B cell (primary cell): ENCODE results near the gene PPP1R3D. TPM values are rescaled to one million over a fixed set of nuclear protein-coding genes. Genes with fewer than 3 reads are reported as not detected.

Experiments
- ATAC-seq: fragments of 200-7000 bp; cut with Tn5 transposase; one replicate; pipeline ENCODE4 v1.10.0; 2021; ENCODE audit warnings: low read depth, mild to moderate bottlenecking, moderate number of reproducible peaks, moderate library complexity
- CTCF ChIA-PET: fragments of 350-600 bp; sonication (Branson Sonifier 250); formaldehyde crosslinking; loops from one replicate; lab custom pipeline; 2021; ENCODE audit warnings: antibody characterized with exemption, inconsistent platforms; lab: Charles Lee
- POLR2A ChIA-PET: fragments of 350-600 bp; sonication (Branson Sonifier 250); formaldehyde crosslinking; loops from one replicate; lab custom pipeline; 2021; ENCODE audit warnings: antibody characterized with exemption; lab: Charles Lee
- DNase-seq: peaks from one replicate; pipeline ENCODE4 v3.0.0; 2013
- H2AFZ ChIP-seq: 2 replicates; pipeline ENCODE4 v1.6.1; 2012; ENCODE audit warnings: mild to moderate bottlenecking, low read depth, low read length; ENCODE audit not compliant: insufficient read depth, poor library complexity, severe bottlenecking
- H3K27ac ChIP-seq, 2 donors: 1 replicate in 1 of 2; 2 replicates in 1 of 2; pipeline ENCODE4 v1.5.1; 2012 to 2013; ENCODE audit warnings: low read length in 2 of 2, mild to moderate bottlenecking in 2 of 2, moderate library complexity in 1 of 2
- H3K27me3 ChIP-seq, 4 experiments: fragments of 200-600 bp in 1 of 4; sonication (generic) in 1 of 4; replicated peaks in 1 of 4; 1 replicate in 2 of 4; 2 replicates in 2 of 4; pipeline versions ENCODE4 v1.6.1 to v1.7.0; 2013 to 2016; ENCODE audit warnings: low read length in 3 of 4, mild to moderate bottlenecking in 2 of 4, mixed read lengths in 1 of 4, moderate library complexity in 1 of 4; ENCODE audit not compliant: insufficient read depth in 4 of 4, control insufficient read depth in 3 of 4; ENCODE audit errors: control extremely low read depth in 1 of 4
- H3K36me3 ChIP-seq, 2 experiments: replicated peaks in 1 of 2; 1 replicate in 1 of 2; 2 replicates in 1 of 2; pipeline versions ENCODE4 v1.6.1 to v1.7.1; 2013; ENCODE audit warnings: low read length in 1 of 2; ENCODE audit not compliant: insufficient read depth in 2 of 2, control insufficient read depth in 1 of 2; ENCODE audit errors: control extremely low read depth in 1 of 2, extremely low read depth in 1 of 2
- H3K4me1 ChIP-seq, 2 donors: fragments of 200-600 bp in 1 of 2; sonication (generic) in 1 of 2; 1 replicate in 1 of 2; 2 replicates in 1 of 2; pipeline versions ENCODE4 v1.5.1 to v1.6.1; 2013 to 2017; ENCODE audit warnings: low read length in 2 of 2; ENCODE audit not compliant: control insufficient read depth in 2 of 2, insufficient read depth in 2 of 2
- H3K4me2 ChIP-seq: replicated peaks from 2 replicates; pipeline ENCODE3; 2012; ENCODE audit warnings: mild to moderate bottlenecking, low read depth, low read length; ENCODE audit not compliant: poor library complexity, severe bottlenecking
- H3K4me3 ChIP-seq, 5 experiments: fragments of 200-600 bp in 1 of 5; sonication (generic) in 1 of 5; 1 replicate in 3 of 5; 2 replicates in 2 of 5; pipeline versions ENCODE4 v1.5.1 to v1.7.0; 2011 to 2016; ENCODE audit warnings: low read length in 4 of 5, mild to moderate bottlenecking in 4 of 5, low read depth in 2 of 5, control low read depth in 1 of 5, moderate library complexity in 1 of 5; ENCODE audit not compliant: insufficient read depth in 1 of 5; ENCODE audit errors: control extremely low read depth in 1 of 5, extremely low read depth in 1 of 5
- H3K79me2 ChIP-seq: fragments of 200-600 bp; sonication (generic); one replicate; pipeline ENCODE4 v1.6.0; 2016; ENCODE audit warnings: low read length; ENCODE audit not compliant: control insufficient read depth, insufficient read depth
- H3K9ac ChIP-seq: fragments of 200-600 bp; sonication (generic); 2 replicates; pipeline ENCODE4 v1.6.1; 2017; ENCODE audit warnings: mild to moderate bottlenecking, low read length, moderate library complexity
- H3K9me3 ChIP-seq, 3 donors: one replicate each; pipeline versions ENCODE4 v1.6.1 to v1.7.1; 2013; ENCODE audit warnings: low read length in 2 of 3; ENCODE audit not compliant: control insufficient read depth in 2 of 3, insufficient read depth in 1 of 3; ENCODE audit errors: control extremely low read depth in 1 of 3
- H4K20me1 ChIP-seq: 2 replicates; pipeline ENCODE4 v1.6.0; 2012; ENCODE audit warnings: mild to moderate bottlenecking, low read length; ENCODE audit not compliant: insufficient read depth, control insufficient read depth, poor library complexity, severe bottlenecking
- H3K27ac Mint-ChIP-seq: one replicate; pipeline ENCODE4 v1.8.0; 2021; ENCODE audit warnings: mixed read lengths
- H3K27me3 Mint-ChIP-seq: one replicate; pipeline ENCODE4 v1.8.0; 2021; ENCODE audit warnings: mixed read lengths
- H3K4me1 Mint-ChIP-seq: one replicate; pipeline ENCODE4 v1.8.0; 2021; ENCODE audit warnings: mixed read lengths
- H3K4me3 Mint-ChIP-seq: one replicate; pipeline ENCODE4 v1.8.0; 2021; ENCODE audit warnings: mixed read lengths
- H3K9me3 Mint-ChIP-seq: one replicate; pipeline ENCODE4 v1.8.0; 2022; ENCODE audit warnings: mixed read lengths; ENCODE audit not compliant: insufficient read depth
- CTCF ChIP-seq: fragments of 200-600 bp; IDR thresholded peaks from one replicate; pipeline ENCODE4 v1.8.0; 2022; ENCODE audit warnings: antibody characterized with exemption, mild to moderate bottlenecking
- EZH2 ChIP-seq: IDR thresholded peaks from 2 replicates; pipeline ENCODE4 v1.6.1; 2012; ENCODE audit warnings: borderline replicate concordance, low read depth, mild to moderate bottlenecking, moderate library complexity, low read length; ENCODE audit not compliant: insufficient read depth, poor library complexity, severe bottlenecking
- WGBS: methylation state at CpG from one replicate; pipeline ENCODE4 v1.1.5; 2013; ENCODE audit warnings: missing lambda C conversion rate; ENCODE audit not compliant: insufficient coverage; 5-methylcytosine and 5-hydroxymethylcytosine counted together
- intact Hi-C: fragments of 100-400 bp; cut with micrococcal nuclease; formaldehyde crosslinking; loops from one replicate; pipeline ENCODE4 v1.10.0; 2022
- polyA plus RNA-seq: library from polyadenylated mRNA; depleted of rRNA; stranded (reverse); fragments of >200 nt; gene quantifications from 2 replicates; pipeline ENCODE4 v1.2.3, GENCODE V29; 2012
- total RNA-seq, 2 donors: library from RNA; stranded (reverse); fragments of 120-200 nt in 1 of 2; gene quantifications; 1 replicate in 1 of 2; 2 replicates in 1 of 2; pipeline versions ENCODE4 v1.2.3 to v1.2.4, GENCODE V29; 2013 to 2022

The PPP1R3D gene
- total and polyA plus RNA-seq, 2 donors (not counting 1 experiment from before 2014, with no cell fraction given): 1.2 to 13.6 TPM

- Histone ChIP-seq H3K36me3 (no peaks in the 10 kb centered on the region), H3K9me3 (no peaks in the 10 kb centered on the region), H3K4me3 (no peak overlapping the region), H3K4me1 (no peaks in the 10 kb centered on the region), H2AFZ (no peak overlapping the region), H3K27me3 (no peaks in the 10 kb centered on the region), H3K4me2 (no peak overlapping the region), H3K9ac (no peak overlapping the region), H3K79me2 (no peaks in the 10 kb centered on the region), H3K27ac (no peak overlapping the region), H4K20me1 (no peaks in the 10 kb centered on the region)
- no peak for DNase-seq
- Mint-ChIP-seq H3K9me3 (no peaks in the 10 kb centered on the region), H3K4me3 (no peak overlapping the region), H3K27ac (no peak overlapping the region), H3K27me3 (no peaks in the 10 kb centered on the region), H3K4me1 (no peaks in the 10 kb centered on the region)
- TF ChIP-seq CTCF: no peak
- no peak for TF ChIP-seq EZH2
- ChIA-PET POLR2A (no interaction called here), CTCF (no interaction called here)
- WGBS: no CpG with 5 or more reads among the region's 3 CpGs
- intact Hi-C loops: no loop called here
- no peak for ATAC-seq
These were observed 26.3 kb upstream of the PPP1R3D start for GRCh38 chr20:59966428-59966827.

GRCh38 chr20:59962155-59962554 lies 22.1 kb upstream of the PPP1R3D start:
- Mint-ChIP-seq H3K9me3 (no peaks in the 10 kb centered on the region), H3K27me3 (no peaks in the 10 kb centered on the region), H3K27ac (no peak overlapping the region), H3K4me1 (no peaks in the 10 kb centered on the region), H3K4me3 (no peak overlapping the region)
- Histone ChIP-seq H3K4me2 (no peak overlapping the region), H3K36me3 (no peaks in the 10 kb centered on the region), H4K20me1 (no peaks in the 10 kb centered on the region), H3K9ac (no peak overlapping the region), H3K9me3 (no peaks in the 10 kb centered on the region), H3K79me2 (no peaks in the 10 kb centered on the region), H2AFZ (no peak overlapping the region), H3K27me3 (no peaks in the 10 kb centered on the region), H3K4me3 (no peak overlapping the region), H3K4me1 (no peaks in the 10 kb centered on the region), H3K27ac (no peak overlapping the region)
- intact Hi-C loops: no loop called here
- ATAC-seq (no peak), DNase-seq (no peak)
- WGBS: 97% methylated on average over 6 of the region's 6 CpGs
- TF ChIP-seq CTCF: no peak
- TF ChIP-seq EZH2: no peak
- POLR2A ChIA-PET: no interaction called here
- CTCF ChIA-PET: no interaction called here
